OCI-LY7 (cell line): Measurements from ENCODE around the gene PCDHB15. TPM values are rescaled to one million over a fixed set of nuclear protein-coding genes. Genes with fewer than 3 reads are reported as not detected.
"Not testable (repeated sequence)": the region's sequence is repeated elsewhere in the genome, so short reads cannot be mapped to it uniquely, and the experiment has no call there.

Source experiments
- BruUV-seq: library from RNA; stranded (reverse); fragments of 400-500 nt; replicated peaks from 2 replicates; lab custom pipeline; 2021; lab: Mats Ljungman, UMichigan
- CTCF ChIA-PET: fragments of 300-600 bp; sonication (Branson Sonifier 250); formaldehyde crosslinking; loops from one replicate; lab custom pipeline; 2022; ENCODE audit warnings: antibody characterized with exemption; ENCODE audit not compliant: unreplicated experiment; lab: Charles Lee
- POLR2A ChIA-PET: fragments of 300-600 bp; sonication (Branson Sonifier 250); formaldehyde crosslinking; loops from one replicate; lab custom pipeline; 2022; ENCODE audit warnings: antibody characterized with exemption; lab: Charles Lee
- DNase-seq: peaks from one replicate; pipeline ENCODE4 v3.0.0-alpha.2; 2015; ENCODE audit warnings: low spot score
- H2AFZ ChIP-seq: fragments of 200-600 bp; sonication (generic), shearing (Covaris generic); 2 replicates; pipeline ENCODE4 v1.6.1; 2014; ENCODE audit warnings: mild to moderate bottlenecking, antibody characterized with exemption, low read length, moderate library complexity
- H3K27ac ChIP-seq: fragments of 200-600 bp; sonication (generic); 2 replicates; pipeline ENCODE4 v1.5.1; 2014; ENCODE audit warnings: mixed run types, low read depth, mild to moderate bottlenecking, moderate library complexity, low read length, inconsistent platforms; ENCODE audit not compliant: poor library complexity, severe bottlenecking
- H3K36me3 ChIP-seq: fragments of 200-600 bp; sonication (generic); 2 replicates; pipeline ENCODE4 v1.6.1; 2014; ENCODE audit warnings: mild to moderate bottlenecking, antibody characterized with exemption, low read length, moderate library complexity, mixed read lengths; ENCODE audit not compliant: insufficient read depth
- H3K4me1 ChIP-seq: fragments of 200-600 bp; sonication (generic); 2 replicates; pipeline ENCODE4 v1.5.1; 2014; ENCODE audit warnings: mild to moderate bottlenecking, low read length; ENCODE audit not compliant: insufficient read depth, poor library complexity, severe bottlenecking
- H3K4me2 ChIP-seq: fragments of 200-600 bp; sonication (generic); 2 replicates; pipeline ENCODE4 v1.6.1; 2014; ENCODE audit warnings: mild to moderate bottlenecking, low read length
- H3K4me3 ChIP-seq: fragments of 200-600 bp; sonication (generic); 2 replicates; pipeline ENCODE4 v1.5.1; 2014; ENCODE audit warnings: mild to moderate bottlenecking, low read depth, low read length; ENCODE audit not compliant: poor library complexity, severe bottlenecking
- H3K79me2 ChIP-seq: fragments of 200-600 bp; sonication (generic); 2 replicates; pipeline ENCODE4 v1.6.1; 2016; ENCODE audit warnings: low read depth, mild to moderate bottlenecking, low read length, moderate library complexity, mixed read lengths; ENCODE audit not compliant: insufficient read depth
- H3K9me2 ChIP-seq: fragments of 200-600 bp; sonication (generic); 2 replicates; pipeline ENCODE4 v1.6.1; 2016; ENCODE audit warnings: mild to moderate bottlenecking, low read length, mixed read lengths; ENCODE audit not compliant: insufficient read depth
- H3K9me3 ChIP-seq: fragments of 200-600 bp; sonication (generic); 2 replicates; pipeline ENCODE4 v1.6.1; 2014; ENCODE audit warnings: mild to moderate bottlenecking, mixed run types, low read length, mixed read lengths
- H4K20me1 ChIP-seq: fragments of 200-600 bp; sonication (generic); 2 replicates; pipeline ENCODE4 v1.6.1; 2014; ENCODE audit warnings: mild to moderate bottlenecking, antibody characterized with exemption, low read length, moderate library complexity, mixed read lengths; ENCODE audit not compliant: insufficient read depth
- EZH2phosphoT487 ChIP-seq: fragments of 200-600 bp; sonication (generic); IDR thresholded peaks from 2 replicates; pipeline ENCODE4 v1.6.1; 2018; ENCODE audit warnings: low read depth, borderline replicate concordance, mild to moderate bottlenecking, mixed run types, antibody characterized with exemption, low read length, moderate library complexity, mixed read lengths
- intact Hi-C: fragments of 100-400 bp; cut with micrococcal nuclease; formaldehyde crosslinking; loops from one replicate; pipeline ENCODE4 v1.10.0; 2022; ENCODE audit not compliant: unreplicated experiment
- total RNA-seq, 2 experiments: library from RNA; depleted of rRNA in 1 of 2; stranded (reverse); fragments of >200 nt in 1 of 2; shearing (Covaris generic) in 1 of 2; gene quantifications; 2 replicates each; pipeline ENCODE4 v1.2.3, GENCODE V29; 2014 to 2022
- TF ChIP-seq, protein P1 (sequence below): fragments of 200-600 bp; sonication (generic); conservative IDR thresholded peaks from 2 replicates; pipeline ENCODE4 v1.5.1; 2014; ENCODE audit warnings: mild to moderate bottlenecking, antibody characterized with exemption, low read length, moderate library complexity, mixed read lengths

The PCDHB15 gene
- total RNA-seq, 2 experiments from 2014 or later = not detected

DNA sequence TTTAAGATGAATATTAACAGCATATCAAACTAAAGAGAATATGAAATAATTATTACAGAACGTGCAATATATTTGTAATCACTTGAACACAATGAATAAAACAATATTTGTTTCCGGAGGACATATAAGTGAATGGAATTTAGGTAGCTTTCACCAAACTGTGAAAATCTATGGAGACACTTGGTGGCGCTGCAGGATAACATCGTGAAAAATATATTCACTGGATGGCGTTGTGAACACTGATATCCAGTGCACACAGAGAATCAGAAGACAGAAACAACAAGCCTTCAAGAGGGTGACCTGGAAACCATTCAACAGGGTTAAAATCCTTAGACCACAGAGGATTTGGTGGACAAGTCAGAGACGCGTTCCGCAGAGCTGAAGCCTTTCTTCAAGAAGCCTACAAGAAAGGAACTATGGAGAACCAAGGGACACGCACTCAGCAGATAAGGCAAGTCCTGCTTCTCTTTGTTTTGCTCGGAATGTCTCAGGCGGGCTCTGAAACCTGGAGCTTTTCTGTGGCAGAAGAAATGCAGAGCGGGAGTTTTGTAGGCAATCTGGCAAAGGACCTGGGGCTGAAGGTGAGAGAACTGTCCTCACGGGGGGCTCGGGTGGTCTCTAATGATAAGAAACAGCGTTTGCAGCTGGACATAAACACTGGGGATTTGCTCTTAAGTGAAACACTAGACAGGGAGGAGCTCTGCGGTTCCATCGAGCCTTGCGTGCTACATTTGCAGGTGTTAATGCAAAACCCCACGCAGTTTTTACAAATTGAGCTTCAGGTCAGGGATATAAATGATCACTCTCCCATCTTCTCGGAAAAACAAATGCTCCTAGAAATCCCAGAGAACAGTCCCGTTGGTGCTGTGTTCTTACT, 45.6 kb upstream of the PCDHB15 start, which contains the start of gene PCDHB11:
PCDHB11 (plus strand) TSS at position 269 of the 877 bp plus-strand sequence; CDS start at position 417, 148 bp downstream.
- Histone ChIP-seq H3K4me1 (no peaks in the 10 kb centered on the region), H3K27ac (no peak within 1 kb of the TSS), H3K4me3 (no peak within 1 kb of the TSS), H3K36me3 (no peaks in the 10 kb centered on the region), H3K4me2 (no peak within 1 kb of the TSS), H3K79me2 (no peaks in the 10 kb centered on the region), H2AFZ (no peak within 1 kb of the TSS), H3K9me2 (no peaks in the 10 kb centered on the region), H4K20me1 (no peaks in the 10 kb centered on the region), H3K9me3 (peaks cover 9% of the 10 kb centered on the region)
- peak; percentile 18 for DNase-seq
- TF ChIP-seq, protein P1, sequence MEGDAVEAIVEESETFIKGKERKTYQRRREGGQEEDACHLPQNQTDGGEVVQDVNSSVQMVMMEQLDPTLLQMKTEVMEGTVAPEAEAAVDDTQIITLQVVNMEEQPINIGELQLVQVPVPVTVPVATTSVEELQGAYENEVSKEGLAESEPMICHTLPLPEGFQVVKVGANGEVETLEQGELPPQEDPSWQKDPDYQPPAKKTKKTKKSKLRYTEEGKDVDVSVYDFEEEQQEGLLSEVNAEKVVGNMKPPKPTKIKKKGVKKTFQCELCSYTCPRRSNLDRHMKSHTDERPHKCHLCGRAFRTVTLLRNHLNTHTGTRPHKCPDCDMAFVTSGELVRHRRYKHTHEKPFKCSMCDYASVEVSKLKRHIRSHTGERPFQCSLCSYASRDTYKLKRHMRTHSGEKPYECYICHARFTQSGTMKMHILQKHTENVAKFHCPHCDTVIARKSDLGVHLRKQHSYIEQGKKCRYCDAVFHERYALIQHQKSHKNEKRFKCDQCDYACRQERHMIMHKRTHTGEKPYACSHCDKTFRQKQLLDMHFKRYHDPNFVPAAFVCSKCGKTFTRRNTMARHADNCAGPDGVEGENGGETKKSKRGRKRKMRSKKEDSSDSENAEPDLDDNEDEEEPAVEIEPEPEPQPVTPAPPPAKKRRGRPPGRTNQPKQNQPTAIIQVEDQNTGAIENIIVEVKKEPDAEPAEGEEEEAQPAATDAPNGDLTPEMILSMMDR = peak; percentile 75
- TF ChIP-seq EZH2phosphoT487 = no peak
- ChIA-PET POLR2A (interaction anchor here (0.5 to 0.7 kb wide), 2 partner anchors 1319 to 1906 kb away, joined by 3 to 4 read pairs; no protein-coding TSS in a partner anchor), CTCF (no interaction called here)
- intact Hi-C loops = loop anchor here (10.0 kb wide), 1 partner anchor 155 kb away; the partner anchor contains the start of genes PCDHGA4, PCDHGB1 and PCDHGB2
- no TSS peak for BruUV-seq

DNA sequence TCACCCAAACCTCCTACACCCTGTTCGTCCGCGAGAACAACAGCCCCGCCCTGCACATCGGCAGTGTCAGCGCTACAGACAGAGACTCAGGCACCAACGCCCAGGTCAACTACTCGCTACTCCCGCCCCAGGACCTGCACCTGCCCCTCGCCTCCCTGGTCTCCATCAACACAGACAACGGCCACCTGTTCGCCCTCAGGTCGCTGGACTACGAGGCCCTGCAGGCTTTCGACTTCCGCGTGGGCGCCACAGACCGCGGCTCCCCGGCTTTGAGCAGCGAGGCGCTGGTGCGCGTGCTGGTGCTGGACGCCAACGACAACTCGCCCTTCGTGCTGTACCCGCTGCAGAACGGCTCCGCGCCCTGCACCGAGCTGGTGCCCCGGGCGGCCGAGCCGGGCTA, 44.1 kb upstream of the PCDHB15 start:
- H3K4me3 ChIP-seq, POLR2A ChIA-PET, H3K4me2 ChIP-seq, CTCF ChIA-PET, H3K9me3 ChIP-seq, DNase-seq, H3K27ac ChIP-seq, BruUV-seq, intact Hi-C loops, H3K79me2 ChIP-seq, H2AFZ ChIP-seq, H3K9me2 ChIP-seq, H3K4me1 ChIP-seq, H4K20me1 ChIP-seq, H3K36me3 ChIP-seq: not testable (repeated sequence)

DNA sequence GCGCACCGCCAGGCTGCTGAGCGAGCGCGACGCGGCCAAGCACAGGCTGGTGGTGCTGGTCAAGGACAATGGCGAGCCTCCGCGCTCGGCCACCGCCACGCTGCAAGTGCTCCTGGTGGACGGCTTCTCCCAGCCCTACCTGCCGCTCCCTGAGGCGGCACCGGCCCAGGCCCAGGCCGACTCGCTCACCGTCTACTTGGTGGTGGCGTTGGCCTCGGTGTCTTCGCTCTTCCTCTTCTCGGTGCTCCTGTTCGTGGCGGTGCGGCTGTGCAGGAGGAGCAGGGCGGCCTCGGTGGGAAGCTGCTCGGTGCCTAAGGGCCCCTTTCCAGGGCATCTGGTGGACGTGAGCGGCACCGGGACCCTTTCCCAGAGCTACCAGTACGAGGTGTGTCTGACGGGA, 43.5 kb upstream of the PCDHB15 start:
- DNase-seq, H3K4me3 ChIP-seq, H3K9me3 ChIP-seq, CTCF ChIA-PET, H3K27ac ChIP-seq, H3K79me2 ChIP-seq, H3K36me3 ChIP-seq, H3K4me1 ChIP-seq, H2AFZ ChIP-seq, H3K9me2 ChIP-seq, BruUV-seq, H3K4me2 ChIP-seq, H4K20me1 ChIP-seq, intact Hi-C loops: not testable (repeated sequence)
- POLR2A ChIA-PET = interaction anchor here (0.7 kb wide), 4 partner anchors 17 to 1570 kb away, joined by 3 to 4 read pairs (median 4); no protein-coding TSS in a partner anchor
